Cerebellar nuclear complex (tissue), 1 donor: ENCODE results near the gene LENG9.

Experiments used
- DNase-seq, 2 experiments: peaks; one replicate each; lab custom pipeline; 2025; lab: John Stamatoyannopoulos, UW

LENG9 gene

DNA sequence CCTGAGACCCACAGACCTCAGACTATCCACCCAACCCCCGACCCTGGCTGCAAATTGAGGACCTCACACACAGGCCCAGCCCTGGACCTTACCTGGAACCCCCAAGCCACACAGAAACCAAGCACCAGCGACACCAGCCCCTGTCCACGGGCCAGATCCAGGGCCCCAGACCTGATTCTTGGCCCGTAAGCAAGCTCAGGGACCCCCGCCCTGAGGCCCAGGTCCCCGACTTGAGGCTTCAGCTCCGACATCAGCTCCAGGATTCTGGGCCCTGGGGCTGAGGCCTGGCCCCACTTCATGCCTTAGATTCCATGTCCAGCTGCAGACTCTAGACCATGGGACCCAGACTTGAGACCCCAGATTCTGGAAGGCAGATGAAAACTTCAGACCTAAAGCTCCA, 42.1 kb downstream of the LENG9 start:
- DNase-seq: no peak

DNA sequence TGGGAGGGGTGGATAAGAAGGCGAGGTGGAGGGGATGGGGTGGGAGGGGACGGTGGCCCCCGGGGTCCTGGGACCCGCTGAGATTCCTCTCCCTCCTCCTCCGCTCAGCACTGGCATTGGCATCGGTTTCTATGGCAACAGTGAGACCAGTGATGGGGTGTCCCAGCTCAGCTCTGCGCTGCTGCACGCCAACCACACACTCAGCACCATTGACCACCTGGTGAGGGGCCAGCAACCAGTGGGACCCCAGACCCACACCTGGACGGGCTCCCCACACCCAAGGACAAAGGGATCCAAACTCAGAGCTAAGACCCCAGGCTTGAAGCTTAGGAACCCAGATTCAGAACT, 42.4 kb downstream of the LENG9 start:
- DNase-seq: no peak

GRCh38 chr19:54420383-54421168, 43.0 kb downstream of the LENG9 start:
- no peak for DNase-seq

GRCh38 chr19:54420068-54420382, 43.6 kb downstream of the LENG9 start:
- DNase-seq: no peak

DNA sequence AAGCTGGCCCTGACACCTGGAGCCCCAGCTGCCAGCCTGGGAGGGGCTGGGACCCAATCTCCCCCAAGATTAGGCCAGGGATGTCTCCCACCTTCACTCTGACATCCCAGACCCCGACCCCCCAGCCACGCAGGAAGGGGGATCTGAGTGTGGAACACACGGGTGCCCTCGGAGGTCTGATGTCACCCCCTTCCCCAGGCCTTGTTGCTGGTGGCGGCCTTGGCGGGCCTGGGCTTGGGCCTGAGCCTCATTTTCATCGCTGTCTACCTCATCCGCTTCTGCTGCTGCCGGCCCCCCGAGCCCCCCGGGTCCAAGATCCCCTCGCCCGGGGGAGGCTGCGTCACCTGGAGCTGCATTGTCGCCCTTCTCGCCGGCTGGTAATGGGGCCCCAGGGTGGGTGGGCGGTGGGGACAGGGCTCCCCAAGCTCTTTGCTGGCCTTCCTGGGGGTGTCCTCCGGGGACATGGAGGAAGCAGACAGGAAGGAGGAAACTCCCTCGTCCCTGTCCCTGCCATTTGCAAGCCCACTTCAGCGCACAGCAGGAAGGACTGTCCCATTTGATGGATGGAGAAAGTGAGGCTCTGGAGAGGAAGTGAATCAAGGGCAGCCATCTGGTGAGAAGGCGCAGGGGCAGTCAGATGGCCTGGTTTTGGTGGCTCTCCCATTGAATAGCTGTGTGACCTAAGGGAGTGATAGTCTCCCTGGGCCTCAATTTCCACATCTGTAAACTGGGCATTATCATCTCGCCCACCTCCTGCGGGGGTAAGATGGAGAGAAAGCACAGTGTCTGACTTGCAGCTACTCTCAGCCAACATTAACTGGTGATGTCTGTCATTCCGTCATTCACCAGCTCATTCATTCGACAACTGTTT, 44.4 kb downstream of the LENG9 start:
- no peak for DNase-seq

DNA sequence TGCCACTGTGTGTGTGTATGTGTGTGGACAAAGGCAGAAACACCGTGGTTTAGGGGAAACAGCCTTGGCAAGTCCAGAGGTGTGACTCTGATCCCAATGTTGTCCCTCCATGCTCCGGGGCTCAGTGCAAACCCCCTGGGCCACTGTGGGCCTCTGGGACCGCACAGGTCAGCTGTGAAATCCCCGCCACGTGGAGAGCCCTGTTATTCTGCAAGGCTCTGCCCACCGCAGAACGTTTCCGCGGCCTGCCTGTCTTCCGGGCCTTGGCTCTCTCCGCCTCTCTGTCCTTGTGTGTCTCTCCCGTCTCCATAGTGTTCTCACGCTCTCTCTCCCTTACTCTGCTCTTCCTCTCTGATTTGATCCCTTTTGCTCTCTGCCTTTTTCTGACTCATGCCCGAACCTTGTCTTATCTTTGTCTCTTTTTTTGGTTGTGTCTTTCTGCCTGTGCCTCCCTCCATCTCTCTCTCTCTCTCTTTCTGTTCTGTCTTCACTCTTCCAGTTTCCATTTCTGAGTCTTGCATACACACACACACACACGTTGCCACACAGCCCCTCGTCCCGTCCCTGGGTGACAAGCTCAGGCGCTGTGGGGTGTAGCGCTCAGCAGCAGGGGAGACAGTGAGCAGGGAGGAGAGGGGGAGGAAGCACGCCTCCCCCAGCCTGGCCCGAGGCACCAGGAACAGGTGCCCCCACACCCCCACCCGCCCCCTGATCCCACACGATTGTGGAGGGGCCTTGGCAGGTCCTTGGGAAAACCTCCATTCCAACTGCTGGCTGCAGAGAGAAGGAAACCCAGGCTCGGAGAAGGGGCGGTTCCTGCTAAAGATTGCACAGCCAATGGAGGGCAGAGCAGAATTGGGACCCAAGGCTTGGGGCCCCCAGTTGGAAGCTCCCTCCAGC, 45.3 kb downstream of the LENG9 start:
- DNase-seq: no peak

GRCh38 chr19:54416695-54417491, 46.7 kb downstream of the LENG9 start:
- no peak for DNase-seq

DNA sequence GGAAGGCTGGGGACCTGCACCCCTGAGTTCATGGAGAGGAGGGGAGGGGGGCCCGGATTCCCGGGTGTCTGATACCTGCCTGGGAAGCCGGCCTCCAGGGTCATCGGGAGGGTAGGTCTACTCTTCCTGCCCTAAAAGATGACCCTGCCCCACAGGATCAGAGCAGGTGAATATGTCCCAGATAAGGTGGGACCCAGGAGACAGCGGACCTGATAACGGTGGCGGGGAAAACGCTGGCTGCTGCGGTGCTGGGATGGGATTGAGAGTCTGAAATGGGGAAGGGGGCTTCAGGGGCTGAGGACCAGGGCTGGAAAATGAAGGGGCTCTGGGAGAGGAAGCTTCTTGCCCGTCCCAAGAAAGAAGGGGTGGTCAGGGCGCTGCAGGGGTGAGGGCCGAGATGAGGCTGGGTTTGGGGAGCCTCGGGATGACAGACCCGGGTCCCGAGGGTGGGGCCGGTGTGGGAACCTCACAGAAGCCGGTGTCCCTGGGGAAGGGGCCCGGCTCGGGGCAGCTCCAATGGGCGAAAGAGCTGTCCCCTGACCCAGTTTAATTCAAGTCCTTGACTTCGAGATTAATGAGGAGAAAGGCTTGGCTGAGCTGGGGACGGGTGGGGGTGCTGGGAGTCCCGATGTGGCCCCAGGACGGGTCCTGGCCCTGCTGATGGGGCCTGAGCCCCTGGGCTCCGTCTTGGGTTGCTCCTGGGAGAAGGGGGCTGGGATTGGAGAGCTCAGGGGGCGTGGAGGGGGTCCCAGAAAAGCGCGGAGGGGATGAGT, 47.5 kb downstream of the LENG9 start:
- no peak for DNase-seq

- no peak for DNase-seq
Measured at GRCh38 chr19:54415208-54415900, 48.2 kb downstream of the LENG9 start, which contains the start of gene TTYH1. TTYH1 (plus strand) TSS chr19:54415464; CDS start chr19:54415553, 89 bp downstream.

DNA sequence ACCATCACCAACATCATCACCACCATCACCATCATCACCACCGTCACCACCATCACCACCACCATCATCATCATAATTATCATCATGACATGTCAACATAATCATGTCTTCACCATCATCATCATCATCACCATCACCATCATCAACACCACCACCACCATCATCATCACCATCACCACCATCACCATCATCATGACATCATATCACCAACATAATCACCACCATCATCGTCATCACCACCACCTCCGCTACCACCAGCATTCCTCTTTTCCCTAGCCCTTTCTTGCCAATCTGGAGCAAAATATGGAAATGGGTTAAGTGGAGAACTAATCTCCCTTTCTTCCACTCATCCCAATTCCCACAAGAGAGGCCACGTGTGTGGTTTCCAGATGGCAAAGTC, 49.4 kb downstream of the LENG9 start:
- no peak for DNase-seq

DNA sequence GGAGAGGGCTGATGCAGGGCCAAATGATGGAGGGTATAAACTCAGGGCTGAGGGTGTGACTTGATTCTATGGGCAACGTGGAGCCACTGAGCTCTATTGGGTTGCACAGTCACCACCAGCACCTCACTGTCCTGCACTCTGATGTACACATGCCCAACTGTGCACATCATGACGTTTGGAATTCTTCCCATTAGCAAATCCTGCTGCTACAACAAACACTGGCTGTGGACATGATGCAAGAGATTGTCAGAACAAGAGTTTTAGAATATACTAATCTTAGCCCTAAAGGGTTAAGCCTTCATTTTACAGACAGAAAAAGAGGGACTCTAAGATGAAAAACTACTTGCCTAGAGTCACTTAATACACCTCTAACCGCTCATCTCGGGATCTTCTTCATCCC, 50.7 kb downstream of the LENG9 start:
- no peak for DNase-seq
